Measurements from ENCODE around the gene MRTFA.

The MRTFA gene

DNA sequence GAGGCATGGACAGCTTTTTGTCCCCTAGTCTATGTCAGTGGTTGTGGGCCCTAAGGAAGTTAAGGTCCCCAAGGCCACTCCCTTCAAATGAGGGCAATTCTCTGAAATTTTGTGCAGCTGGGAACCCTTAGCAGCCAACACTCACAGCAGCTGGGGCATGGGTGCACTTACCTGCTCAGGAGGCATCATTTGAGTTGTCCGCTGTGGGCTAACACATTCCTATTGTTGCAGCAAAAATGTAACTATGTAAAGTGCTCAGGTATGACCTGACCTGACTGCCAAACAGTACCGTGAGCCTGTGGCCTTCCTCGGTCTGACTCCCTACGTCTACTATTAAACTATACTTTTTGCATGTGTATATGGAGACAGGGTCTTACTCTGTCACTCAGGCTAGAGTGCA is 5.8 kb upstream of the MRTFA start:
- no peak for DNase-seq
- no peak overlapping the region for H3K4me3 ChIP-seq (ENCODE audit: insufficient read depth, low read depth, low read length, poor library complexity, severe bottlenecking)

GRCh38 chr22:40641269-40641668 is 4.8 kb upstream of the MRTFA start:
- Histone ChIP-seq H3K4me1 (ENCODE audit: control insufficient read depth, insufficient read depth, low read length, poor library complexity, severe bottlenecking) (peaks cover 10% of the 10 kb centered on the region), H3K27me3 (replicated peaks; ENCODE audit: control insufficient read depth, insufficient read depth, low read length, poor library complexity, severe bottlenecking) (no peaks in the 10 kb centered on the region), H3K27ac (ENCODE audit: insufficient read depth, low read length, poor library complexity, severe bottlenecking) (no peak overlapping the region), H3K36me3 (ENCODE audit: control insufficient read depth, insufficient read depth, low read length) (no peaks in the 10 kb centered on the region), H3K9me3 (ENCODE audit: control insufficient read depth, low read length) (no peaks in the 10 kb centered on the region), H3K4me3 (ENCODE audit: insufficient read depth, low read depth, low read length, poor library complexity, severe bottlenecking) (no peak overlapping the region)
- no peak for DNase-seq

More for the DNA sequence above, 5.8 kb upstream of the MRTFA start:
- H3K36me3 ChIP-seq (ENCODE audit: control insufficient read depth, insufficient read depth, low read length): no peaks in the 10 kb centered on the region
- no peaks in the 10 kb centered on the region for H3K27me3 ChIP-seq (replicated peaks; ENCODE audit: control insufficient read depth, insufficient read depth, low read length, poor library complexity, severe bottlenecking)
- H3K4me1 ChIP-seq (ENCODE audit: control insufficient read depth, insufficient read depth, low read length, poor library complexity, severe bottlenecking): peaks cover 10% of the 10 kb centered on the region
- H3K9me3 ChIP-seq (ENCODE audit: control insufficient read depth, low read length): no peaks in the 10 kb centered on the region
- H3K27ac ChIP-seq (ENCODE audit: insufficient read depth, low read length, poor library complexity, severe bottlenecking): no peak overlapping the region

DNA sequence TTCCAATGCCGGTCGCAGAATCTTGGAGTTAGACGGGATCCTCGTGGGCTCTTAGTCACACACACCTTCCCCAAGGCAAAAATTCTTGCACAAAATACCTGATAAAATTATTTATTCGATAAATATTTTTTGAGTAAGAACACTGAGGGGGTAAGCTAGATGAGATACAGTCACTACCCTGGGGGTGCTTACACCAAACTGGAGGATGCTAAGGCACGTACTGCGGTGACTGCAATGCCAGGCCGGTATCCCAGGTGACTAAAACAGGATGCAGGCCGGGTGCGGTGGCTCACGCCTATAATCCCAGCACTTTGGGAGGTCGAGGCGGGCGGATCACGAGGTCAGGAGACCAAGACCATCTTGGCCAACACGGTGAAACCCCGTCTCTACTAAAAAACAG is 1.7 kb upstream of the MRTFA start:
- peaks cover 16% of the 10 kb centered on the region for H3K4me1 ChIP-seq (ENCODE audit: control insufficient read depth, insufficient read depth, low read length, poor library complexity, severe bottlenecking)
- no peaks in the 10 kb centered on the region for H3K9me3 ChIP-seq (ENCODE audit: control insufficient read depth, low read length)
- no peak overlapping the region for H3K4me3 ChIP-seq (ENCODE audit: insufficient read depth, low read depth, low read length, poor library complexity, severe bottlenecking)
- no peak overlapping the region for H3K27ac ChIP-seq (ENCODE audit: insufficient read depth, low read length, poor library complexity, severe bottlenecking)
- H3K36me3 ChIP-seq (ENCODE audit: control insufficient read depth, insufficient read depth, low read length): no peaks in the 10 kb centered on the region
- no peaks in the 10 kb centered on the region for H3K27me3 ChIP-seq (replicated peaks; ENCODE audit: control insufficient read depth, insufficient read depth, low read length, poor library complexity, severe bottlenecking)
- no peak for DNase-seq

DNA sequence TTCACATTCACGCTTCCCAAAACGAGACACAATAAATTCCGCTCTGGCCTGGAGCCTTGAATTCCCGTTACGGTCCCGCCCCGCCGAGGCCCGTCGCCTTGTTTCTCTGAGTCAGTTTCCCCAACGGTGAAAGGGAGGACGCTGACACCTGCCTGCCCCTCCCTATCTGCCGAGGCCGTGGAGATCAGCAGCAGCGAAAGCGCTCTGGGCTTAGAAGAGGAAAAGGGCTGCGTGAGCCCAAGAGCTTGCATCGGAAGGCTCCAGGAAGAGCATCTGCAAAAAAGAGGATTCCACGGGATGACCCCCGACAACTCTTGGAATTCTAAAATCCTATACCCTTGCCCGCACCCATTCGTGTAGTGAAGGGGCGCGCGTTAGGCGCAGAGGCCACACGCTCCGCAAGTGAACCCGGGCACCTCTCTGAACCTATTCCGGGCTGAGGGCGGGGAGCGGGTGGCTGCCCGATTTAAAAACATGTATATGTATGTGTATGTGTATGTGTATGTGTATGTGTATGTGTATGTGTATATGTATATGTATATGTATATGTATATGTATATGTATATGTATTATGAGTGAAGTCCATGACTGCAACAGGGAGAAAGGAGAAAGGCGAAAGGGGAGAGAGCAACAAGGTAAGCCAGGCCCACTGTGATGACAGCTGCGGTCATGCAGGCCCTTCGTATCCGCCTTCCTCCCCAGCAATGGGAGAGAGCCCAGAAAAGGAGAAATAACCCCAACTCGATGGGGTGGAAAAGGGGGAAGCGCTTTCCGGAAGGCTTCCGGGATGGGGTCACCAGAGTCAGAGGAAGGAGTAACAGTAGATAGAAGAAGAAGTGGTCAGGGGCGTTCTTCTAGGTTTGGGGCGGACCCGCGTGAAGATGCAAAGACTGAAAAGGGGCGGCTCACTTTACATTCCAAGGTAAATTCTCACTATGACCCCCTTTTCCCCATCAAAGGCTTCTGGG is 948 bp upstream of the MRTFA start:
- no peaks in the 10 kb centered on the region for H3K36me3 ChIP-seq (ENCODE audit: control insufficient read depth, insufficient read depth, low read length)
- H3K4me3 ChIP-seq (ENCODE audit: insufficient read depth, low read depth, low read length, poor library complexity, severe bottlenecking): peak overlapping the region; percentile 97
- H3K9me3 ChIP-seq (ENCODE audit: control insufficient read depth, low read length): no peaks in the 10 kb centered on the region
- peak overlapping the region; percentile 81 for H3K27ac ChIP-seq (ENCODE audit: insufficient read depth, low read length, poor library complexity, severe bottlenecking)
- H3K27me3 ChIP-seq (replicated peaks; ENCODE audit: control insufficient read depth, insufficient read depth, low read length, poor library complexity, severe bottlenecking): no peaks in the 10 kb centered on the region
- H3K4me1 ChIP-seq (ENCODE audit: control insufficient read depth, insufficient read depth, low read length, poor library complexity, severe bottlenecking): peaks cover 16% of the 10 kb centered on the region
- peak; percentile 1 to 36 (median 22) for DNase-seq

DNA sequence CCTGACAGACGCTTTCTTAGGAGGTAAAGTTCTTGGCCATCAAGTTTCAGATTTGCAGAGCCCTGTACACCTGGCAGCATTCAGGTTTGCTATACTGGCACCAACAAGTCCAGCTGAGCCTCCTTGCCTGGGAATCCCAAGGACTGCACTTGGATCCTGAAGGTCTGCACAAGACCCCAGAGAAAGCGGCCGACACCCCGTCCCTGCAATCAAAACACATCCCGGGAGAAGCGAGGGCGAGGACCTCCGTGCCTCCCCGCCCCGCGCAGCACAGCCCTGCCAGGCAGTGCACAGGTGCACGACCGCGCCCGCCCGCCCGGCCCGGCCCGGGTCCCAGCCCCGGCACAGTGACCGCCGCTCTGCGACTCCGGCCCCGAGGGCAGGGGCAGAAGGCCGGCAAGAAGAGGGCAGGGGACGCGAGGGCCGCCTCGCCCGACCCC is 559 bp downstream of the MRTFA start:
- Histone ChIP-seq H3K4me3 (ENCODE audit: insufficient read depth, low read depth, low read length, poor library complexity, severe bottlenecking) (peak overlapping the region; percentile 97), H3K27ac (ENCODE audit: insufficient read depth, low read length, poor library complexity, severe bottlenecking) (peak overlapping the region; percentile 81)
- DNase-seq: peak in 1 of 3 donors; percentile 1

DNA sequence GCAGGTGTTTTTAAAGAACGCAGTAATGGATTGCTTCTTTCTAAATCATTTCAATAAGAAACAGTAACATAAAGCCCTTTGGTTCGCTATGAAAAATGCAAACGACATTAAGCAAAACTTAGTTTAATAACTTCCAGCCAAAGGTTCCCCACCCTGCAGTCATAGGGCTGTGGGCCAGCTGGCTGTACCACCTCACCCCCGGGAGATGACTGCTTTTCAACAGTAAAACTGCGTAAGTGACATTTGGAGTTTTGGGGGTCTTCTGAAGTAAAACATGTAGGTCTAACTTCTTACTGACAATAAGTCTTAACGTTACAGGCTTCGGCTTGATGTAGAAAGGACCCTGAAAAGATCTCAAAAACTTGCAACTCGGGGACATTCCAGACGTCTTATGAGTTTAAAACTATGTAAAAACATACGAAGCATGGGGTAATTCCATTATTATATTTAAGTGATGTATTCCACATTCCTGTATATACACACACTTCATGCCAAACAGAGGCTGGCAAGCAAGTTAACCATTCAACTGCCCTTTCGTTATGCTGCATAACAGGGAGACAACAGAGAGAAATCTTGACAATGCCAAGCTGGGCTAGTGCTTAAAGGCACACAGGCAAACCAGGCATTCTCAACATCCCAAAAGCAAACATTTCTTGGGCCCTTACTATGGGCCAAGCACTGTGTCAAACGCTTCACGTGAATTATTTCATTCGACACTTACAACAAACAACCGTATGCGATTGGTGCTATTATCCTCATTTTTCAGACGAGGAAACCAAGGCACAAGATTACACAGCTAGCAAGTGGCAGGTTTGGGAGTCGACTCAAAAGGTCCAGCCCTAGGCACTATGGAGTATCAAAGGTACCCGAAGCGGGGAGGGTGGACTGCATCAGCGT is 1.2 kb downstream of the MRTFA start:
- H3K27me3 ChIP-seq (replicated peaks; ENCODE audit: control insufficient read depth, insufficient read depth, low read length, poor library complexity, severe bottlenecking): no peaks in the 10 kb centered on the region
- no peak for DNase-seq
- H3K36me3 ChIP-seq (ENCODE audit: control insufficient read depth, insufficient read depth, low read length): no peaks in the 10 kb centered on the region
- H3K4me1 ChIP-seq (ENCODE audit: control insufficient read depth, insufficient read depth, low read length, poor library complexity, severe bottlenecking): peaks cover 16% of the 10 kb centered on the region
- H3K9me3 ChIP-seq (ENCODE audit: control insufficient read depth, low read length): no peaks in the 10 kb centered on the region
- H3K27ac ChIP-seq (ENCODE audit: insufficient read depth, low read length, poor library complexity, severe bottlenecking): no peak overlapping the region
- H3K4me3 ChIP-seq (ENCODE audit: insufficient read depth, low read depth, low read length, poor library complexity, severe bottlenecking): peak overlapping the region; percentile 97

More for the DNA sequence above, 559 bp downstream of the MRTFA start:
- Histone ChIP-seq H3K4me1 (ENCODE audit: control insufficient read depth, insufficient read depth, low read length, poor library complexity, severe bottlenecking) (peaks cover 16% of the 10 kb centered on the region), H3K9me3 (ENCODE audit: control insufficient read depth, low read length) (no peaks in the 10 kb centered on the region), H3K27me3 (replicated peaks; ENCODE audit: control insufficient read depth, insufficient read depth, low read length, poor library complexity, severe bottlenecking) (no peaks in the 10 kb centered on the region), H3K36me3 (ENCODE audit: control insufficient read depth, insufficient read depth, low read length) (no peaks in the 10 kb centered on the region)

- no peak overlapping the region for H3K4me3 ChIP-seq (ENCODE audit: insufficient read depth, low read depth, low read length, poor library complexity, severe bottlenecking)
- no peaks in the 10 kb centered on the region for H3K36me3 ChIP-seq (ENCODE audit: control insufficient read depth, insufficient read depth, low read length)
- H3K4me1 ChIP-seq (ENCODE audit: control insufficient read depth, insufficient read depth, low read length, poor library complexity, severe bottlenecking): peaks cover 16% of the 10 kb centered on the region
- H3K9me3 ChIP-seq (ENCODE audit: control insufficient read depth, low read length): no peaks in the 10 kb centered on the region
- no peak overlapping the region for H3K27ac ChIP-seq (ENCODE audit: insufficient read depth, low read length, poor library complexity, severe bottlenecking)
- DNase-seq: no peak
- H3K27me3 ChIP-seq (replicated peaks; ENCODE audit: control insufficient read depth, insufficient read depth, low read length, poor library complexity, severe bottlenecking): no peaks in the 10 kb centered on the region
Observed at GRCh38 chr22:40634119-40634903, 2.2 kb downstream of the MRTFA start.

DNA sequence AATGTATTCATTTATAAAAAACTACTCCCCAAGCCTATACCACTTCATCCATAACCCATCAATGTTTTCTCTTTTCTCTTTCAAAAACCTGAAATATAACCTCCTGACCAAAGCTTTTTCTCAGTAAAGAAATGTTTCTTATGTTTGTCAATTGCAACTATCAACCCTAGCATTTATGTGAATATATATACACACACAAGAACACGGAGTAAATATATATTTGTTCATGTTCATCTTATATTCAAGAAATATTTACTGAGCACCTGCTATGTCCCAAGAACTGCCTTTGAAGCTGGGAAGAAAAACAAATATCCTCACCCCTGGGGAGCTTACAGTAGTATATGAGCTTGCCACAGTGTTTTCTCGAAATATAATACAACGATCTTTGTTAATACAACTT is 3.5 kb downstream of the MRTFA start:
- Histone ChIP-seq H3K27me3 (replicated peaks; ENCODE audit: control insufficient read depth, insufficient read depth, low read length, poor library complexity, severe bottlenecking) (no peaks in the 10 kb centered on the region), H3K27ac (ENCODE audit: insufficient read depth, low read length, poor library complexity, severe bottlenecking) (no peak overlapping the region), H3K9me3 (ENCODE audit: control insufficient read depth, low read length) (no peaks in the 10 kb centered on the region), H3K4me3 (ENCODE audit: insufficient read depth, low read depth, low read length, poor library complexity, severe bottlenecking) (no peak overlapping the region), H3K4me1 (ENCODE audit: control insufficient read depth, insufficient read depth, low read length, poor library complexity, severe bottlenecking) (peaks cover 14% of the 10 kb centered on the region), H3K36me3 (ENCODE audit: control insufficient read depth, insufficient read depth, low read length) (no peaks in the 10 kb centered on the region)
- DNase-seq: no peak

- Histone ChIP-seq H3K36me3 (ENCODE audit: control insufficient read depth, insufficient read depth, low read length) (no peaks in the 10 kb centered on the region), H3K27me3 (replicated peaks; ENCODE audit: control insufficient read depth, insufficient read depth, low read length, poor library complexity, severe bottlenecking) (no peaks in the 10 kb centered on the region), H3K9me3 (ENCODE audit: control insufficient read depth, low read length) (no peaks in the 10 kb centered on the region), H3K27ac (ENCODE audit: insufficient read depth, low read length, poor library complexity, severe bottlenecking) (no peak overlapping the region), H3K4me3 (ENCODE audit: insufficient read depth, low read depth, low read length, poor library complexity, severe bottlenecking) (no peak overlapping the region), H3K4me1 (ENCODE audit: control insufficient read depth, insufficient read depth, low read length, poor library complexity, severe bottlenecking) (peaks cover 9% of the 10 kb centered on the region)
- DNase-seq: no peak
Observed at GRCh38 chr22:40631925-40632324, 4.6 kb downstream of the MRTFA start.
